Measurements from ENCODE around the gene PCDHGB3.
A peak's percentile ranks its signal among the peaks of the same experiment; 100 is the strongest.
"Not testable (repeated sequence)": the region's sequence is repeated elsewhere in the genome, so short reads cannot be mapped to it uniquely, and the experiment has no call there.

PCDHGB3 gene

GRCh38 chr5:141414548-141415274 is 44.7 kb downstream of the PCDHGB3 start:
- Mint-ChIP-seq H3K4me1 (peaks cover 24% of the 10 kb centered on the region), H3K9me3 (peaks cover 30% of the 10 kb centered on the region), H3K36me3 (ENCODE audit: low read depth) (peaks cover 28% of the 10 kb centered on the region), H3K27me3 (peaks cover 70% of the 10 kb centered on the region)
- DNase-seq, H3K4me3 Mint-ChIP-seq, ATAC-seq, H3K27ac Mint-ChIP-seq: not testable (repeated sequence)

GRCh38 chr5:141415275-141415618 is 45.2 kb downstream of the PCDHGB3 start:
- DNase-seq, H3K27ac Mint-ChIP-seq, ATAC-seq, H3K4me3 Mint-ChIP-seq: not testable (repeated sequence)
- H3K27me3 Mint-ChIP-seq: peaks cover 73% of the 10 kb centered on the region
- H3K36me3 Mint-ChIP-seq (ENCODE audit: low read depth): peaks cover 29% of the 10 kb centered on the region
- peaks cover 24% of the 10 kb centered on the region for H3K4me1 Mint-ChIP-seq
- H3K9me3 Mint-ChIP-seq: peaks cover 33% of the 10 kb centered on the region

- Mint-ChIP-seq H3K36me3 (ENCODE audit: low read depth) (peaks cover 44% of the 10 kb centered on the region), H3K9me3 (peaks cover 45% of the 10 kb centered on the region), H3K27me3 (peaks cover 82% of the 10 kb centered on the region), H3K27ac (peak within 1 kb of the TSS; percentile 4), H3K4me1 (peaks cover 30% of the 10 kb centered on the region), H3K4me3 (peak within 1 kb of the TSS; percentile 69)
- DNase-seq (peak; percentile 62), ATAC-seq (peak; percentile 82)
Observed at GRCh38 chr5:141417494-141418172, 47.6 kb downstream of the PCDHGB3 start, which contains the start of gene PCDHGB7. Gene PCDHGB7, plus strand, starts transcription at chr5:141417677. Its CDS starts 183 bp downstream, at chr5:141417860.

GRCh38 chr5:141419074-141419880 is 49.2 kb downstream of the PCDHGB3 start:
- Mint-ChIP-seq H3K27ac (no peak overlapping the region), H3K27me3 (peaks cover 74% of the 10 kb centered on the region), H3K4me3 (no peak overlapping the region), H3K4me1 (peaks cover 18% of the 10 kb centered on the region), H3K9me3 (peaks cover 51% of the 10 kb centered on the region), H3K36me3 (ENCODE audit: low read depth) (peaks cover 44% of the 10 kb centered on the region)
- DNase-seq (no peak), ATAC-seq (no peak)

- DNase-seq (peak; percentile 59), ATAC-seq (no peak)
- Mint-ChIP-seq H3K4me1 (peaks cover 13% of the 10 kb centered on the region), H3K27ac (no peak within 1 kb of the TSS), H3K36me3 (ENCODE audit: low read depth) (peaks cover 38% of the 10 kb centered on the region), H3K4me3 (peak within 1 kb of the TSS; percentile 77), H3K9me3 (peaks cover 41% of the 10 kb centered on the region), H3K27me3 (peaks cover 76% of the 10 kb centered on the region)
Observed at GRCh38 chr5:141420855-141421488, 50.9 kb downstream of the PCDHGB3 start, which contains the start of gene PCDHGA11. Gene PCDHGA11, plus strand, starts transcription at chr5:141421051. Its CDS starts 177 bp downstream, at chr5:141421228.

DNA sequence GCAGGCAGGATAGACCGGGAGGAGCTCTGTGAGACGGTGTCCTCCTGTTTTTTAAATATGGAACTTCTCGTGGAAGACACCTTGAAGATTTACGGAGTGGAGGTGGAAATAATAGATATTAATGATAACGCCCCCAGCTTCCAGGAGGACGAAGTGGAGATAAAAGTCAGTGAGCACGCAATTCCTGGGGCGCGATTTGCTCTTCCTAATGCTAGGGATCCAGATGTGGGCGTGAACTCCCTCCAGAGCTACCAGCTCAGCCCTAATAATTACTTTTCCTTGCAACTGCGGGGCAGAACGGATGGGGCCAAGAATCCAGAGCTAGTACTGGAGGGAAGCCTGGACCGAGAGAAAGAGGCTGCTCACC is 51.4 kb downstream of the PCDHGB3 start:
- peaks cover 37% of the 10 kb centered on the region for H3K36me3 Mint-ChIP-seq (ENCODE audit: low read depth)
- ATAC-seq (no peak), DNase-seq (no peak)
- H3K9me3 Mint-ChIP-seq: peaks cover 41% of the 10 kb centered on the region
- H3K4me3 Mint-ChIP-seq: peak overlapping the region; percentile 77
- peaks cover 76% of the 10 kb centered on the region for H3K27me3 Mint-ChIP-seq
- no peak overlapping the region for H3K27ac Mint-ChIP-seq
- H3K4me1 Mint-ChIP-seq: peaks cover 13% of the 10 kb centered on the region

Data from activated naive CD8-positive, alpha-beta T cell treated with anti-CD3 and anti-CD28 coated beads, Interleukin-2, amount 50 U/mL, for 24 hours (primary cell).